ENCODE results near the gene ZNF491. TPM values are rescaled to one million over a fixed set of nuclear protein-coding genes. Genes with fewer than 3 reads are reported as not detected.

Gene ZNF491
- total and polyA plus RNA-seq, 2 of the 4 experiments (the other 2 are of a cell fraction): 1.5 to 3.6 TPM

GRCh38 chr19:11752244-11752736 is 46.0 kb upstream of the ZNF491 start:
- Histone ChIP-seq H2BK20ac (ENCODE audit: low read depth, low read length) (no peak overlapping the region), H3K9ac (ENCODE audit: low read depth, low read length) (no peak overlapping the region), H2AK5ac (ENCODE audit: low read depth, low read length) (no peak overlapping the region), H3K9me1 (ENCODE audit: insufficient read depth, low read length) (no peaks in the 10 kb centered on the region), H3K79me1 (ENCODE audit: low read depth in 1 of 2, low read length in 2 of 2) (no peaks in the 10 kb centered on the region), H4K8ac (ENCODE audit: low read depth in 2 of 2, low read length in 2 of 2) (no peak overlapping the region), H3K4me2 (ENCODE audit: low read depth, low read length) (no peak overlapping the region), H2BK15ac (ENCODE audit: low read depth, low read length) (no peak overlapping the region), H3K14ac (replicated peaks; ENCODE audit: low read depth, low read length) (no peak overlapping the region), H3K9me3 (ENCODE audit: control insufficient read depth, insufficient read depth, low read length) (peaks cover 5% of the 10 kb centered on the region; the same call in 1 of the 2 replicates), H3K18ac (ENCODE audit: low read depth, low read length) (no peak overlapping the region), H4K20me1 (ENCODE audit: insufficient read depth, low read length) (no peaks in the 10 kb centered on the region), H3K27ac (ENCODE audit: insufficient read depth, low read length) (no peak overlapping the region), H3K36me3 (ENCODE audit: control insufficient read depth, insufficient read depth, low read length) (no peaks in the 10 kb centered on the region), H2AK9ac (replicated peaks; ENCODE audit: low read depth, low read length, poor library complexity) (no peak overlapping the region), H3K4me1 (ENCODE audit: control insufficient read depth, insufficient read depth, low read length) (no peaks in the 10 kb centered on the region), H3K27me3 (ENCODE audit: control insufficient read depth, insufficient read depth, low read length) (no peaks in the 10 kb centered on the region), H3K4ac (ENCODE audit: low read depth, low read length) (no peak overlapping the region), H2BK5ac (ENCODE audit: low read depth, low read length, poor library complexity, severe bottlenecking) (no peak overlapping the region), H3K56ac (ENCODE audit: extremely low read depth, insufficient read depth, low read length) (no peak overlapping the region), H2BK120ac (ENCODE audit: low read depth, low read length) (no peak overlapping the region), H4K91ac (ENCODE audit: insufficient read depth, low read depth, low read length) (no peak overlapping the region), H3K4me3 (ENCODE audit: insufficient read depth, low read depth, low read length) (no peak overlapping the region), H2AFZ (replicated peaks; ENCODE audit: low read length, poor library complexity) (no peak overlapping the region), H3K23ac (ENCODE audit: low read depth, low read length) (no peak overlapping the region), H4K5ac (ENCODE audit: low read depth, low read length) (no peak overlapping the region)
- ChIA-PET POLR2A (ENCODE audit: unreplicated experiment) (no interaction called here), CTCF (no interaction called here)
- no TSS peak for BruUV-seq (replicated peaks)
- in situ Hi-C loops (cut with MboI; ENCODE audit: low sequenced_read_pairs): no loop called here
- DNase-seq (no peak), ATAC-seq (ENCODE audit: low read depth) (no peak)
- TF ChIP-seq NFE2L2 (IDR thresholded peaks at IDR 0.05; ENCODE audit: low read depth, low read length) (no peak), RCOR1 (IDR thresholded peaks at IDR 0.05; ENCODE audit: insufficient replicate concordance, low read length) (no peak), RFX5 (IDR thresholded peaks at IDR 0.05; ENCODE audit: low read depth, low read length) (no peak), MAFK (IDR thresholded peaks at IDR 0.05; ENCODE audit: low read depth, low read length) (no peak), CHD1 (IDR thresholded peaks at IDR 0.05; ENCODE audit: low read depth, low read length) (no peak)
- WGBS, 2 experiments (ENCODE audit: extremely low coverage in 2 of 2, insufficient read length in 1 of 2): no CpG with 5 or more reads among the region's 2 CpGs
- intact Hi-C loops (cut with micrococcal nuclease): no loop called here
- dilution Hi-C loops (cut with HindIII; ENCODE audit: low sequenced_read_pairs, unreplicated experiment): no loop called here

All from IMR-90 (cell line).